Measurements from ENCODE around the gene CFDP1. TPM values are rescaled to one million over a fixed set of nuclear protein-coding genes. Genes with fewer than 3 reads are reported as not detected.

Gene CFDP1
- total RNA-seq, 2 experiments from 2014 or later: 34.7 to 39.9 TPM

DNA sequence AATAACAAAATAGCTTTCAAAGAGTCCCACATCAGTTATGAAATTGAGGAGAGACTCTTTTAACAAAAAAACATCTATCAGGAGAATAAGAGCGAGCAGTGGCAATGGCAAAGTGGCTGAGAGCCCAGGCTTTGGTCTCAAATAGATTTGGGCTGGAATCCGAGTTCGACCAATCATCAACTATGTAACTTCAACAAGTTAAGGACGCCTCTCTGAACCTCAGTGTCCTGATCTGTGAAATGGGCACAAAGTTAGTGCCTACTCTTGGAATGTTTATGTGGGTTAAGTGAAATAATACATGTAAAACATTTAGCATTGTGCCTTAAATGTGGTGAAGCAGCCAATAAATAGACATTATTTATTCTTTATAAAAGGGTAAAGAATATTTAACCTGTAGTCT is 45.4 kb downstream of the CFDP1 start:
- Mint-ChIP-seq H3K27ac (no peak overlapping the region), H3K27me3 (no peaks in the 10 kb centered on the region), H3K36me3 (ENCODE audit: low read depth) (peaks cover 10% of the 10 kb centered on the region), H3K9me3 (no peaks in the 10 kb centered on the region), H3K4me1 (ENCODE audit: low read depth) (no peaks in the 10 kb centered on the region), H3K4me3 (no peak overlapping the region)
- intact Hi-C loops (cut with micrococcal nuclease): loop anchor here (5.0 kb wide), 1 partner anchor 191 kb away; no protein-coding TSS in a partner anchor
- CTCF ChIA-PET: interaction anchor here (1.3 to 5.8 kb wide), 4 partner anchors 77 to 190 kb away, joined by 3 to 70 read pairs (median 14); no protein-coding TSS in a partner anchor
- ATAC-seq (no peak), DNase-seq (no peak)
- TF ChIP-seq, protein P1, sequence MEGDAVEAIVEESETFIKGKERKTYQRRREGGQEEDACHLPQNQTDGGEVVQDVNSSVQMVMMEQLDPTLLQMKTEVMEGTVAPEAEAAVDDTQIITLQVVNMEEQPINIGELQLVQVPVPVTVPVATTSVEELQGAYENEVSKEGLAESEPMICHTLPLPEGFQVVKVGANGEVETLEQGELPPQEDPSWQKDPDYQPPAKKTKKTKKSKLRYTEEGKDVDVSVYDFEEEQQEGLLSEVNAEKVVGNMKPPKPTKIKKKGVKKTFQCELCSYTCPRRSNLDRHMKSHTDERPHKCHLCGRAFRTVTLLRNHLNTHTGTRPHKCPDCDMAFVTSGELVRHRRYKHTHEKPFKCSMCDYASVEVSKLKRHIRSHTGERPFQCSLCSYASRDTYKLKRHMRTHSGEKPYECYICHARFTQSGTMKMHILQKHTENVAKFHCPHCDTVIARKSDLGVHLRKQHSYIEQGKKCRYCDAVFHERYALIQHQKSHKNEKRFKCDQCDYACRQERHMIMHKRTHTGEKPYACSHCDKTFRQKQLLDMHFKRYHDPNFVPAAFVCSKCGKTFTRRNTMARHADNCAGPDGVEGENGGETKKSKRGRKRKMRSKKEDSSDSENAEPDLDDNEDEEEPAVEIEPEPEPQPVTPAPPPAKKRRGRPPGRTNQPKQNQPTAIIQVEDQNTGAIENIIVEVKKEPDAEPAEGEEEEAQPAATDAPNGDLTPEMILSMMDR (IDR thresholded peaks at IDR 0.05): no peak
- POLR2A ChIA-PET: no interaction called here

DNA sequence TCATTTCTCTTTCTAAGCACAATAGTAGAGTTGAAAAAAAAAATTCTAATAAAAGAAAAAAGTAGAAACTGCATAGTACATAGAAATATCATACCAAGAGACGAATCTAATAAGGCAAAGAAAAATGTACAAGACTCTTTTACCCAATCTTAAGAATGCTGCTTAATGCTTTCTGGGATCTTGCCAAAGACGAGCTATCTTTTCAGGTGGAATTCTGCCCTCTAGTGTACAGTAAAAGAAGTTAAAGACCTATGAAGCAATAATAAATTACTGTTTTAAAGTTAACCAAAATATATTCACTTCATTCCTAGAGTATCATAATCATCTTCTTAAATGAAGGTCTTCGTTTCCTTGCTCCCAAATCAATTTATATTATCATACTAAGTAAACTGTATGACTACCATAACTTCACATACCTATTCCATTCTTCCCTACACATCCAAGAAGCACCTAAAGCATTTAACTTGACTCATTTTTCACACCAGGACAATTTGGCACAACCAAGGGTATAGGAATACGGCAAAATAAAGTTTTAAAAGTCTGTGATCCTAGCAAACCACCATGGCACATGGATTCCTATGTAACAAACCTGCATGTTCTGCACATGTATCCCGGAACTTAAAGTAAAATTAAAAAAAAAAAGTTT is 47.7 kb downstream of the CFDP1 start:
- Mint-ChIP-seq H3K27ac (no peak overlapping the region), H3K36me3 (ENCODE audit: low read depth) (peaks cover 17% of the 10 kb centered on the region), H3K4me3 (no peak overlapping the region), H3K9me3 (no peaks in the 10 kb centered on the region), H3K27me3 (peaks cover 2% of the 10 kb centered on the region), H3K4me1 (ENCODE audit: low read depth) (peaks cover 16% of the 10 kb centered on the region)
- ATAC-seq (peak; percentile 37), DNase-seq (no peak)
- TF ChIP-seq, protein P1 (IDR thresholded peaks at IDR 0.05): peak; percentile 72
- intact Hi-C loops (cut with micrococcal nuclease): loop anchor here (5.0 kb wide), 1 partner anchor 188 kb away; no protein-coding TSS in a partner anchor
- POLR2A ChIA-PET: interaction anchor here (1.0 to 1.1 kb wide), 2 partner anchors 150 to 151 kb away, joined by 3 read pairs; no protein-coding TSS in a partner anchor
- CTCF ChIA-PET: interaction anchor here (0.6 to 5.8 kb wide), 21 partner anchors 9 to 187 kb away, joined by 3 to 70 read pairs (median 4); partner anchors contain the start of gene BCAR1

- no peak overlapping the region for H3K4me3 Mint-ChIP-seq
- ChIA-PET POLR2A (interaction anchor here (1.8 kb wide), 1 partner anchor 162 kb away, joined by 4 read pairs; no protein-coding TSS in a partner anchor), CTCF (interaction anchor here (1.4 to 5.8 kb wide), 4 partner anchors 9 to 185 kb away, joined by 4 to 70 read pairs (median 16); partner anchors contain the start of gene BCAR1)
- peaks cover 2% of the 10 kb centered on the region for H3K27me3 Mint-ChIP-seq
- H3K4me1 Mint-ChIP-seq (ENCODE audit: low read depth): peaks cover 40% of the 10 kb centered on the region
- H3K36me3 Mint-ChIP-seq (ENCODE audit: low read depth): peaks cover 29% of the 10 kb centered on the region
- intact Hi-C loops (cut with micrococcal nuclease): no loop called here
- ATAC-seq: no peak
- TF ChIP-seq, protein P1 (IDR thresholded peaks at IDR 0.05): no peak
- DNase-seq: no peak
- no peak overlapping the region for H3K27ac Mint-ChIP-seq
- H3K9me3 Mint-ChIP-seq: no peaks in the 10 kb centered on the region
These were observed 50.2 kb downstream of the CFDP1 start for GRCh38 chr16:75383141-75383540.

DNA sequence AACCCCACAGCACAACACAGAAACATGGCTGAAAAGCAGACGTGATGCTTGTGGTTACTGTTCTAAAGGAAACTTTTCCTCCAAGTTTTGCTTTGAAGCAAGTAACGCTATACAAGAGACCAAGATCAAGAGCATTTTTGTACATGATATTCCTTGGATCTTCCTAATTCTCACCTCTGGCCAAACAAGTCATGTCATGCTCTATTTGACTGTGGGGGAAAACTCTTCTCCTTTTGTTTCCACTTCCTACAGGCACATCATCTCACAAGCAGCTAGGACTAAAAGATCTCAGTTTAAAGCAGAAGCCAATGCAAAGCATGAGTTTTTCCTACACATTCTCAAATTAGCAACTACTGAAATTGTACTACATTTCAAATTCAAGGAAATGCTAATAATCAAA is 50.7 kb downstream of the CFDP1 start:
- peaks cover 45% of the 10 kb centered on the region for H3K4me1 Mint-ChIP-seq (ENCODE audit: low read depth)
- POLR2A ChIA-PET: interaction anchor here (0.6 to 1.8 kb wide), 2 partner anchors 102 to 162 kb away, joined by 3 to 4 read pairs; no protein-coding TSS in a partner anchor
- H3K36me3 Mint-ChIP-seq (ENCODE audit: low read depth): peaks cover 35% of the 10 kb centered on the region
- intact Hi-C loops (cut with micrococcal nuclease): no loop called here
- H3K9me3 Mint-ChIP-seq: no peaks in the 10 kb centered on the region
- H3K27ac Mint-ChIP-seq: no peak overlapping the region
- CTCF ChIA-PET: interaction anchor here (1.4 to 5.8 kb wide), 4 partner anchors 9 to 184 kb away, joined by 4 to 70 read pairs (median 16); partner anchors contain the start of gene BCAR1
- H3K4me3 Mint-ChIP-seq: no peak overlapping the region
- TF ChIP-seq, protein P1 (IDR thresholded peaks at IDR 0.05): no peak
- DNase-seq (no peak), ATAC-seq (no peak)
- H3K27me3 Mint-ChIP-seq: peaks cover 2% of the 10 kb centered on the region

DNA sequence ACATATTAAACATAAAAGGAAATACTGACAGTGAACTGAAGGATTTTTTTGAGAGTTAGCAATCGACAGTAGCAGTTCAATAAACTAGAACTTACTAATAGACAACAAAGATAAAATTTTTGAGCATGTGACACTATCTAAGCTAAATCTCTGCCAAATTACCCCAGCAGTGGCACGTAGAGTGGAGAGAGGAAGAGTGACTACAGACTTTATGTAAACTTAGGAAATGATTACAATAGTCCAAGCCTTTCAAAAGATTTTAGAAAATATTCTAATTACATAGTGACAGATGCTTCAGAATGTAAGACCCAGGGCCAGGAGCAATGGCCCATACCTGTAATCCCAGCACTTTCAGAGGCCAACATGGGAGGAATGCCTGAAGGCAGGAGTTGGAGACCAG is 52.4 kb downstream of the CFDP1 start:
- H3K9me3 Mint-ChIP-seq: no peaks in the 10 kb centered on the region
- intact Hi-C loops (cut with micrococcal nuclease): loop anchor here (2.0 kb wide), 1 partner anchor 148 kb away; no protein-coding TSS in a partner anchor
- H3K27ac Mint-ChIP-seq: no peak overlapping the region
- CTCF ChIA-PET: interaction anchor here (0.8 to 3.3 kb wide), 9 partner anchors 8 to 181 kb away, joined by 3 to 19 read pairs (median 4); partner anchors contain the start of gene BCAR1
- TF ChIP-seq, protein P1 (IDR thresholded peaks at IDR 0.05): no peak
- POLR2A ChIA-PET: no interaction called here
- DNase-seq (no peak), ATAC-seq (no peak)
- peaks cover 48% of the 10 kb centered on the region for H3K36me3 Mint-ChIP-seq (ENCODE audit: low read depth)
- peaks cover 2% of the 10 kb centered on the region for H3K27me3 Mint-ChIP-seq
- H3K4me1 Mint-ChIP-seq (ENCODE audit: low read depth): peaks cover 47% of the 10 kb centered on the region
- no peak overlapping the region for H3K4me3 Mint-ChIP-seq

Measured in activated CD8-positive, alpha-beta T cell treated with anti-CD3 and anti-CD28 coated beads for 36 hours (primary cell).